DMS 273 (cell line): Measurements from ENCODE around the gene PLCH2.
A peak's percentile ranks its signal among the peaks of the same experiment; 100 is the strongest.

Source experiments
- DNase-seq: peaks from one replicate; lab custom pipeline; 2025; ENCODE audit not compliant: unreplicated experiment; lab: John Stamatoyannopoulos, UW

Gene PLCH2

GRCh38 chr1:2495546-2495945 is 19.5 kb downstream of the PLCH2 start:
- no peak for DNase-seq

GRCh38 chr1:2496087-2496622 is 20.1 kb downstream of the PLCH2 start:
- DNase-seq, result no peak

GRCh38 chr1:2496746-2497145 is 20.7 kb downstream of the PLCH2 start:
- DNase-seq, result no peak

GRCh38 chr1:2497891-2498290 is 21.8 kb downstream of the PLCH2 start:
- DNase-seq, result peak; percentile 33

- no peak for DNase-seq
These were observed 22.6 kb downstream of the PLCH2 start for GRCh38 chr1:2498648-2499047.

- no peak for DNase-seq
These were observed 23.2 kb downstream of the PLCH2 start for GRCh38 chr1:2499260-2499659.

- DNase-seq, result no peak
These were observed 24.0 kb downstream of the PLCH2 start for GRCh38 chr1:2499986-2500596.

- DNase-seq, result no peak
These were observed 25.1 kb downstream of the PLCH2 start for GRCh38 chr1:2501041-2501819.

- no peak for DNase-seq
These were observed 25.7 kb downstream of the PLCH2 start for GRCh38 chr1:2501820-2502119.

- DNase-seq, result no peak
These were observed 26.1 kb downstream of the PLCH2 start for GRCh38 chr1:2502210-2502609.

- no peak for DNase-seq
These were observed 26.8 kb downstream of the PLCH2 start for GRCh38 chr1:2502661-2503553.

- no peak for DNase-seq
These were observed 27.6 kb downstream of the PLCH2 start for GRCh38 chr1:2503554-2504224.

- DNase-seq, result peak; percentile 51
These were observed 28.3 kb downstream of the PLCH2 start for GRCh38 chr1:2504225-2504948.

- peak; percentile 52 for DNase-seq
These were observed 28.8 kb downstream of the PLCH2 start for GRCh38 chr1:2504949-2505272.

GRCh38 chr1:2505461-2505994 is 29.4 kb downstream of the PLCH2 start:
- peak; percentile 52 for DNase-seq

- peak; percentile 31 for DNase-seq
These were observed 30.1 kb downstream of the PLCH2 start for GRCh38 chr1:2506007-2506860.

GRCh38 chr1:2506901-2507565 is 30.9 kb downstream of the PLCH2 start:
- DNase-seq, result no peak

GRCh38 chr1:2507744-2508155 is 31.7 kb downstream of the PLCH2 start:
- DNase-seq, result no peak

GRCh38 chr1:2508180-2508579 is 32.1 kb downstream of the PLCH2 start:
- DNase-seq, result no peak
